Activated CD4-positive, CD25-positive, alpha-beta regulatory T cell treated with anti-CD3 and anti-CD28 coated beads, Interleukin-2, amount 50 U/mL, for 72 hours (primary cell): ENCODE measurements around the gene ZNF18.
A peak's percentile ranks its signal among the peaks of the same experiment; 100 is the strongest.

Experiments
- DNase-seq: peaks from one replicate; pipeline ENCODE4 v3.0.0; 2021

The ZNF18 gene

GRCh38 chr17:11997147-11997971, at the start of gene ZNF18:
ZNF18 (minus strand) TSS chr17:11997475; CDS start chr17:11992829, 4,646 bp downstream.
- peak; percentile 97 for DNase-seq

GRCh38 chr17:12046786-12047185, 49.5 kb upstream of the ZNF18 start:
- no peak for DNase-seq

- DNase-seq, result no peak
Observed at GRCh38 chr17:12043702-12044101, 46.4 kb upstream of the ZNF18 start.

GRCh38 chr17:12041312-12041711, 44.0 kb upstream of the ZNF18 start:
- no peak for DNase-seq

- DNase-seq, result no peak
Observed at GRCh38 chr17:12040478-12040877, 43.2 kb upstream of the ZNF18 start.

GRCh38 chr17:12037970-12038369, 40.7 kb upstream of the ZNF18 start:
- no peak for DNase-seq

- DNase-seq, result no peak
Observed at GRCh38 chr17:12035673-12036072, 38.4 kb upstream of the ZNF18 start.

- DNase-seq, result no peak
Observed at GRCh38 chr17:12034538-12034937, 37.3 kb upstream of the ZNF18 start.

GRCh38 chr17:12028611-12029010, 31.3 kb upstream of the ZNF18 start:
- no peak for DNase-seq

- no peak for DNase-seq
Observed at GRCh38 chr17:12027658-12028057, 30.4 kb upstream of the ZNF18 start.

- DNase-seq, result no peak
Observed at GRCh38 chr17:12024327-12024726, 27.1 kb upstream of the ZNF18 start.

GRCh38 chr17:12022310-12022709, 25.0 kb upstream of the ZNF18 start:
- DNase-seq, result no peak

- DNase-seq, result no peak
Observed at GRCh38 chr17:12021623-12022140, 24.4 kb upstream of the ZNF18 start.

- peak; percentile 97 for DNase-seq
Observed at GRCh38 chr17:12020642-12021622, 23.7 kb upstream of the ZNF18 start, which contains the start of gene MAP2K4. MAP2K4 (plus strand) TSS chr17:12020877; CDS start chr17:12020887, 10 bp downstream.

GRCh38 chr17:12007466-12007865, 10.2 kb upstream of the ZNF18 start:
- DNase-seq, result no peak

GRCh38 chr17:11999696-12000095, 2.4 kb upstream of the ZNF18 start:
- no peak for DNase-seq

GRCh38 chr17:11997972-11998233, 628 bp upstream of the ZNF18 start:
- no peak for DNase-seq

GRCh38 chr17:11996722-11997146, 541 bp downstream of the ZNF18 start:
- DNase-seq, result no peak

GRCh38 chr17:11991461-11991860, 5.8 kb downstream of the ZNF18 start:
- DNase-seq, result no peak

- DNase-seq, result no peak
Observed at GRCh38 chr17:11990363-11990983, 6.8 kb downstream of the ZNF18 start.

GRCh38 chr17:11986942-11987329, 10.3 kb downstream of the ZNF18 start:
- DNase-seq, result no peak

GRCh38 chr17:11986179-11986941, 10.9 kb downstream of the ZNF18 start:
- no peak for DNase-seq
